HUDEP-2 (cell line): ENCODE measurements around the gene FAM50B.

Experiments used
- DNase-seq, 76 experiments: peaks; one replicate each; lab custom pipeline; 2025; ENCODE audit not compliant: unreplicated experiment in 76 of 76; lab: John Stamatoyannopoulos, UW

The FAM50B gene

GRCh38 chr6:3819161-3820110 lies 29.7 kb upstream of the FAM50B start:
- DNase-seq: no peak

- no peak for DNase-seq
Measured at GRCh38 chr6:3820563-3820962, 28.6 kb upstream of the FAM50B start.

GRCh38 chr6:3822747-3823445 lies 26.3 kb upstream of the FAM50B start:
- DNase-seq: no peak

- no peak for DNase-seq
Measured at GRCh38 chr6:3823671-3824070, 25.5 kb upstream of the FAM50B start.

GRCh38 chr6:3825331-3825831 lies 23.8 kb upstream of the FAM50B start:
- DNase-seq: no peak

GRCh38 chr6:3825851-3826581 lies 23.2 kb upstream of the FAM50B start:
- DNase-seq: no peak

- DNase-seq: no peak
Measured at GRCh38 chr6:3829285-3829684, 19.9 kb upstream of the FAM50B start.

GRCh38 chr6:3830806-3831205 lies 18.4 kb upstream of the FAM50B start:
- no peak for DNase-seq

- no peak for DNase-seq
Measured at GRCh38 chr6:3831761-3832530, 17.2 kb upstream of the FAM50B start.

GRCh38 chr6:3835055-3835731 lies 14.0 kb upstream of the FAM50B start:
- no peak for DNase-seq

- DNase-seq: no peak
Measured at GRCh38 chr6:3835785-3836184, 13.4 kb upstream of the FAM50B start.

- DNase-seq: no peak
Measured at GRCh38 chr6:3836566-3836965, 12.6 kb upstream of the FAM50B start.

- no peak for DNase-seq
Measured at GRCh38 chr6:3837781-3838180, 11.4 kb upstream of the FAM50B start.

GRCh38 chr6:3838992-3839867 lies 9.9 kb upstream of the FAM50B start:
- DNase-seq: no peak

- DNase-seq: no peak
Measured at GRCh38 chr6:3841066-3841454, 8.1 kb upstream of the FAM50B start.

- DNase-seq: no peak
Measured at GRCh38 chr6:3841711-3842565, 7.2 kb upstream of the FAM50B start.

GRCh38 chr6:3843379-3844096 lies 5.6 kb upstream of the FAM50B start:
- DNase-seq: no peak
